ENCODE measurements around the gene TMEFF2. TPM values are rescaled to one million over a fixed set of nuclear protein-coding genes. Genes with fewer than 3 reads are reported as not detected.

Gene TMEFF2
- total RNA-seq, 5 donors from 2014 or later (not counting 1 experiment from before 2014, with no cell fraction given): not detected

- ATAC-seq (replicated peaks in 1 of 4): no peak
- no peaks in the 10 kb centered on the region for H3K4me1 ChIP-seq (ENCODE audit: control insufficient read depth in 1 of 2, extremely low read depth in 1 of 2, insufficient read depth in 2 of 2, low read length in 2 of 2)
- no peak overlapping the region for H3K27ac Mint-ChIP-seq
- ChIA-PET CTCF (no interaction called here), POLR2A (no interaction called here)
- H3K27me3 ChIP-seq (replicated peaks in 1 of 2; ENCODE audit: control insufficient read depth in 2 of 2, extremely low read depth in 1 of 2, insufficient read depth in 2 of 2, low read length in 1 of 2): peaks cover 0 to 8% of the 10 kb centered on the region in 2 experiments
- no peak overlapping the region for H3K4me3 ChIP-seq (ENCODE audit: control insufficient read depth in 1 of 2, extremely low read depth in 1 of 2, low read length in 1 of 2)
- no peaks in the 10 kb centered on the region for H3K4me1 Mint-ChIP-seq
- H3K36me3 ChIP-seq (ENCODE audit: control insufficient read depth in 2 of 2, extremely low read depth in 1 of 2, insufficient read depth in 1 of 2, low read length in 1 of 2): no peaks in the 10 kb centered on the region
- H3K4me3 Mint-ChIP-seq: no peak overlapping the region
- no peaks in the 10 kb centered on the region for H3K36me3 Mint-ChIP-seq
- H3K27me3 Mint-ChIP-seq: peaks cover 9 to 14% of the 10 kb centered on the region in 2 donors
- no peaks in the 10 kb centered on the region for H3K9me3 Mint-ChIP-seq
- WGBS (ENCODE audit: insufficient coverage): no CpG with 5 or more reads among the region's 3 CpGs
- no peak overlapping the region for H3K27ac ChIP-seq (ENCODE audit: low read length)
- H3K9me3 ChIP-seq: no peaks in the 10 kb centered on the region
- DNase-seq: no peak
These were observed 264.5 kb downstream of the TMEFF2 start for GRCh38 chr2:191930205-191930604.

DNA sequence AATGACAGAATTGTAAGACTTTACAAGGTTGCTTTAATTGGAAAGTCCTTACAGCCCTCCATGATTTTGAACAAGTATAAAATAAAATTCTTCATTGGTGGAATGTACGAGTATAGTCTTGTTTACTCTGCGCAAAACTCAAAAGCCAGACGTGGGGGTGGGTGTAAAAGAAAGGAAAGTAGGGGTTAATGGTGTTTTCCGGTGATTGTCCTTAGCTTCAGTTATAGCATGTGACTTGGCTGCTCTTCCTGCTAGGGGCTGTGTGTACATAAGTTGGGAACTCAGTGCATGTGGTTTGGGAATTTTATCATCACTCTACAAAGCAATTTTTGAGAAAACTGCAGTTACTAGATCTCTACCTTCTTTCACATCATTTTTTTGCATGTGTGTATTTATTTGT is 265.4 kb downstream of the TMEFF2 start:
- ATAC-seq (replicated peaks in 1 of 4): no peak
- H3K9me3 Mint-ChIP-seq: no peaks in the 10 kb centered on the region
- H3K27me3 Mint-ChIP-seq: peaks cover 9 to 10% of the 10 kb centered on the region in 2 donors
- Histone ChIP-seq H3K27me3 (replicated peaks in 1 of 2; ENCODE audit: control insufficient read depth in 2 of 2, extremely low read depth in 1 of 2, insufficient read depth in 2 of 2, low read length in 1 of 2) (peaks cover 0 to 6% of the 10 kb centered on the region in 2 experiments), H3K9me3 (no peaks in the 10 kb centered on the region), H3K36me3 (ENCODE audit: control insufficient read depth in 2 of 2, extremely low read depth in 1 of 2, insufficient read depth in 1 of 2, low read length in 1 of 2) (no peaks in the 10 kb centered on the region), H3K27ac (ENCODE audit: low read length) (no peak overlapping the region), H3K4me3 (ENCODE audit: control insufficient read depth in 1 of 2, extremely low read depth in 1 of 2, low read length in 1 of 2) (no peak overlapping the region), H3K4me1 (ENCODE audit: control insufficient read depth in 1 of 2, extremely low read depth in 1 of 2, insufficient read depth in 2 of 2, low read length in 2 of 2) (no peaks in the 10 kb centered on the region)
- no peak overlapping the region for H3K4me3 Mint-ChIP-seq
- POLR2A ChIA-PET: no interaction called here
- no CpG with 5 or more reads among the region's 4 CpGs for WGBS (ENCODE audit: insufficient coverage)
- H3K4me1 Mint-ChIP-seq: no peaks in the 10 kb centered on the region
- no peak for DNase-seq
- CTCF ChIA-PET: no interaction called here
- H3K27ac Mint-ChIP-seq: no peak overlapping the region
- no peaks in the 10 kb centered on the region for H3K36me3 Mint-ChIP-seq

DNA sequence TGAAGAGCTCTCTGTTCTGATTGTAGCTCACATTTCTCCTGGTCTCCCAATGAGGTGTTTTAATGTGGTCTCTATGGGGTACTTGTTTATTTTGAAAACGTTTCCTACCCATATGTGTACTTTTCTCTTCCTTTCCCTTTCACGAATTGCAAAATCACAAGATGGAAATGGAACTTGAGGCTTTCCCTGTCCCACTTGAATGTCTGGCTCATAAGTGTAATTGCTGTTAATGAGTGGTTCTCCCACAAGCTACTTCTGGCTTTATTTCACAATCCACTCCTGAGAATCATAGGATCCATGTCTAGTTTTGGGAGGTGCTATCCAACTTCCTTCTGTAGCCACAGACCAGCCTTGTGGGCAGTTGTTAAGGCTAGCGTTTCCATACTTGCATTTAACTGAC is 266.7 kb downstream of the TMEFF2 start:
- no peak for DNase-seq
- no peaks in the 10 kb centered on the region for H3K4me1 Mint-ChIP-seq
- no peaks in the 10 kb centered on the region for H3K9me3 ChIP-seq
- H3K27me3 Mint-ChIP-seq: peaks cover 4 to 11% of the 10 kb centered on the region in 2 donors
- ChIA-PET CTCF (no interaction called here), POLR2A (no interaction called here)
- no peak overlapping the region for H3K4me3 ChIP-seq (ENCODE audit: control insufficient read depth in 1 of 2, extremely low read depth in 1 of 2, low read length in 1 of 2)
- H3K9me3 Mint-ChIP-seq: no peaks in the 10 kb centered on the region
- H3K27ac Mint-ChIP-seq: no peak overlapping the region
- H3K27ac ChIP-seq (ENCODE audit: low read length): no peak overlapping the region
- H3K36me3 Mint-ChIP-seq: no peaks in the 10 kb centered on the region
- no CpG with 5 or more reads among the region's 3 CpGs for WGBS (ENCODE audit: insufficient coverage)
- no peaks in the 10 kb centered on the region for H3K27me3 ChIP-seq (replicated peaks in 1 of 2; ENCODE audit: control insufficient read depth in 2 of 2, extremely low read depth in 1 of 2, insufficient read depth in 2 of 2, low read length in 1 of 2)
- H3K4me1 ChIP-seq (ENCODE audit: control insufficient read depth in 1 of 2, extremely low read depth in 1 of 2, insufficient read depth in 2 of 2, low read length in 2 of 2): no peaks in the 10 kb centered on the region
- no peaks in the 10 kb centered on the region for H3K36me3 ChIP-seq (ENCODE audit: control insufficient read depth in 2 of 2, extremely low read depth in 1 of 2, insufficient read depth in 1 of 2, low read length in 1 of 2)
- H3K4me3 Mint-ChIP-seq: no peak overlapping the region
- no peak for ATAC-seq (replicated peaks in 1 of 4)

DNA sequence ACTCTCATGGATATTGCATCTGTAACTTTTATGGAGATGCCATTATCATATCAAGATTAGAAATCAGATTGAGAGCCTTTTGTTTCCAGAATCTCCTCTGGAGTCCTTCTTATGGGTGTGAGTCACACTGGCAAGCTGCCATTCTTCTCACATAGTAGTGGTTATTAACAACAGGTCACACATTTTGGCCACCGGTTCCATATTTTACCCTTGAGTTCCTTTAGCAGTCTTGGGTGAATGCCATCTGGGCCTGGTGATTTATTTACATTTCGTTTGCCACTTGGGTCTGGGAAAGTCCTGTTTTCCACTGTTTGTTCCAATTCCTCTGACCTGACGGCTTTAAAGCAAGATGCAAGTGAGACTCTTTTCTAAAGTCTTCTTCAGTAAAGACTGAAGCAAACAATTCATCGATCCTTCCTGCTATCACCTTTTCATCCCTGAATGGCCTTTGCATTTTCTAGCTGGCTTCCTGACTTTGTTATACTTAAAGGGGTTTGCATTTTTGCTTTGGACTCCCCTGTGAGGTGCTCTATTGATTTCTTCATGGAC is 267.3 kb downstream of the TMEFF2 start:
- no peaks in the 10 kb centered on the region for H3K36me3 Mint-ChIP-seq
- Histone ChIP-seq H3K9me3 (no peaks in the 10 kb centered on the region), H3K4me3 (ENCODE audit: control insufficient read depth in 1 of 2, extremely low read depth in 1 of 2, low read length in 1 of 2) (no peak overlapping the region), H3K27me3 (replicated peaks in 1 of 2; ENCODE audit: control insufficient read depth in 2 of 2, extremely low read depth in 1 of 2, insufficient read depth in 2 of 2, low read length in 1 of 2) (no peaks in the 10 kb centered on the region), H3K36me3 (ENCODE audit: control insufficient read depth in 2 of 2, extremely low read depth in 1 of 2, insufficient read depth in 1 of 2, low read length in 1 of 2) (no peaks in the 10 kb centered on the region), H3K27ac (ENCODE audit: low read length) (no peak overlapping the region), H3K4me1 (ENCODE audit: control insufficient read depth in 1 of 2, extremely low read depth in 1 of 2, insufficient read depth in 2 of 2, low read length in 2 of 2) (no peaks in the 10 kb centered on the region)
- no peaks in the 10 kb centered on the region for H3K9me3 Mint-ChIP-seq
- no peaks in the 10 kb centered on the region for H3K4me1 Mint-ChIP-seq
- POLR2A ChIA-PET: no interaction called here
- CTCF ChIA-PET: no interaction called here
- no peak for DNase-seq
- 77% methylated on average over 2 of the region's 4 CpGs for WGBS (ENCODE audit: insufficient coverage)
- no peak overlapping the region for H3K4me3 Mint-ChIP-seq
- H3K27me3 Mint-ChIP-seq: peaks cover 2 to 11% of the 10 kb centered on the region in 2 donors
- no peak overlapping the region for H3K27ac Mint-ChIP-seq
- no peak for ATAC-seq (replicated peaks in 1 of 4)

DNA sequence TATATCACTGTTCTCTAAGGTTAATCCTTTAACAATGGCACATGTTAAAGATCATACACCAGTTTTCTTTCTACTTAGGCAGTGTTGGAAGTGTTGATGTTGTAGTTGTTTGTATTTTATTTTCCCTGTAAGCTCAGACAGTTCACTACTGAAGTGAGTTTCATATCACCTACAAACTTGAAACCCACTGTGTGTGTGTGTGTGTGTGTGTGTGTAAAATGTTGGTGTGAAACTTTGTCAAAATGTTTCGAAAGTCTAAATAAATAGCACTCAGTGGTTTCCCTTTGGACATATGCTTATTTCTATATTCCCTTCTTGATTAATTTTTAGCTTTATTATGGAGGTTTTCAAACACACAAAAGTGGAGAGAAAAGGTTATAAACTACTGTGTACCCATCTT is 268.1 kb downstream of the TMEFF2 start:
- H3K27me3 ChIP-seq (replicated peaks in 1 of 2; ENCODE audit: control insufficient read depth in 2 of 2, extremely low read depth in 1 of 2, insufficient read depth in 2 of 2, low read length in 1 of 2): no peaks in the 10 kb centered on the region
- H3K27ac ChIP-seq (ENCODE audit: low read length): no peak overlapping the region
- H3K4me1 ChIP-seq (ENCODE audit: control insufficient read depth in 1 of 2, extremely low read depth in 1 of 2, insufficient read depth in 2 of 2, low read length in 2 of 2): no peaks in the 10 kb centered on the region
- Mint-ChIP-seq H3K27me3 (peaks cover 2 to 11% of the 10 kb centered on the region in 2 donors), H3K4me1 (no peaks in the 10 kb centered on the region), H3K9me3 (no peaks in the 10 kb centered on the region), H3K4me3 (no peak overlapping the region), H3K36me3 (no peaks in the 10 kb centered on the region), H3K27ac (no peak overlapping the region)
- ATAC-seq (replicated peaks in 1 of 4) (no peak), DNase-seq (no peak)
- no CpG with 5 or more reads among the region's 1 CpG for WGBS (ENCODE audit: insufficient coverage)
- no peaks in the 10 kb centered on the region for H3K9me3 ChIP-seq
- H3K36me3 ChIP-seq (ENCODE audit: control insufficient read depth in 2 of 2, extremely low read depth in 1 of 2, insufficient read depth in 1 of 2, low read length in 1 of 2): no peaks in the 10 kb centered on the region
- ChIA-PET CTCF (no interaction called here), POLR2A (no interaction called here)
- no peak overlapping the region for H3K4me3 ChIP-seq (ENCODE audit: control insufficient read depth in 1 of 2, extremely low read depth in 1 of 2, low read length in 1 of 2)

DNA sequence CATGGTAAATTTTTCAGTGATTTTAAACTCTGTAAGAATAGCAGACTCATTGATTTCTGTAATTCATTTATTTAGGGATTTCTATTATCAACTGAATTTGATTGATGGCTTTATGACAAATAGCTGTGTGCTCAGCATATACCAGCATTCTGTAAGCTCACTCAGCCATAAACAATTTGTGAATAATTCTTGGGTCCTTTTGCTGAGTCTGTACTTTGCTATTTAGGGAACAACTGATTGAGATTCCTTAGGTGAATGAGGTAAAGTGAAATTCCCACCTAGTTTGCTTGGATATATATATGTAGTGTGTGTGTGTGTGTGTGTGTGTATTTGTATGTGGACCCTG is 271.1 kb downstream of the TMEFF2 start:
- no peaks in the 10 kb centered on the region for H3K9me3 ChIP-seq
- H3K36me3 ChIP-seq (ENCODE audit: control insufficient read depth in 2 of 2, extremely low read depth in 1 of 2, insufficient read depth in 1 of 2, low read length in 1 of 2): no peaks in the 10 kb centered on the region
- Mint-ChIP-seq H3K27me3 (peaks cover 3 to 6% of the 10 kb centered on the region in 2 donors), H3K9me3 (no peaks in the 10 kb centered on the region), H3K4me3 (no peak overlapping the region), H3K4me1 (no peaks in the 10 kb centered on the region), H3K27ac (no peak overlapping the region), H3K36me3 (no peaks in the 10 kb centered on the region)
- CTCF ChIA-PET: no interaction called here
- no peaks in the 10 kb centered on the region for H3K27me3 ChIP-seq (replicated peaks in 1 of 2; ENCODE audit: control insufficient read depth in 2 of 2, extremely low read depth in 1 of 2, insufficient read depth in 2 of 2, low read length in 1 of 2)
- no peaks in the 10 kb centered on the region for H3K4me1 ChIP-seq (ENCODE audit: control insufficient read depth in 1 of 2, extremely low read depth in 1 of 2, insufficient read depth in 2 of 2, low read length in 2 of 2)
- H3K4me3 ChIP-seq (ENCODE audit: control insufficient read depth in 1 of 2, extremely low read depth in 1 of 2, low read length in 1 of 2): no peak overlapping the region
- DNase-seq (no peak), ATAC-seq (replicated peaks in 1 of 4) (no peak)
- H3K27ac ChIP-seq (ENCODE audit: low read length): no peak overlapping the region
- POLR2A ChIA-PET: no interaction called here
